Psoas muscle (tissue), 8 donors: ENCODE data around the gene NLGN1. TPM values are rescaled to one million over a fixed set of nuclear protein-coding genes. Genes with fewer than 3 reads are reported as not detected.

Experiments used
- ATAC-seq, 4 donors: fragments of 200-7000 bp; cut with Tn5 transposase; one replicate each; pipeline ENCODE4 v1.9.1; 2020; ENCODE audit warnings: moderate library complexity in 3 of 4, mild to moderate bottlenecking in 2 of 4
- DNase-seq, 2 donors: peaks; one replicate each; pipeline ENCODE4 v3.0.0-alpha.2; 2020
- H3K27ac ChIP-seq: fragments of 200-600 bp; one replicate; pipeline ENCODE4 v1.8.0; 2022
- H3K27me3 ChIP-seq, 3 donors: fragments of 200-600 bp in 1 of 3; one replicate each; pipeline versions ENCODE4 v1.6.1 to v1.8.0; 2013 to 2022; ENCODE audit warnings: low read length in 2 of 3, mild to moderate bottlenecking in 2 of 3, moderate library complexity in 1 of 3; ENCODE audit not compliant: insufficient read depth in 3 of 3
- H3K36me3 ChIP-seq, 2 donors: fragments of 200-600 bp in 1 of 2; one replicate each; pipeline versions ENCODE4 v1.6.1 to v1.8.0; 2013 to 2022; ENCODE audit warnings: low read depth in 1 of 2, mild to moderate bottlenecking in 1 of 2, moderate library complexity in 1 of 2; ENCODE audit not compliant: insufficient read depth in 1 of 2
- H3K4me1 ChIP-seq: fragments of 200-600 bp; one replicate; pipeline ENCODE4 v1.8.0; 2022
- H3K4me3 ChIP-seq: fragments of 200-600 bp; one replicate; pipeline ENCODE4 v1.8.0; 2022; ENCODE audit warnings: mild to moderate bottlenecking
- H3K9me3 ChIP-seq: fragments of 200-600 bp; one replicate; pipeline ENCODE4 v1.8.0; 2022
- WGBS, 3 donors: extraction: QIAGEN DNeasy Blood & Tissue Kit; methylation state at CpG; one replicate each; pipeline versions ENCODE4 v1.1.6 to v1.1.7; 2013; 5-methylcytosine and 5-hydroxymethylcytosine counted together
- intact Hi-C, 2 donors: fragments of 100-400 bp; cut with DNase I; formaldehyde crosslinking; loops; one replicate each; pipeline versions ENCODE4 v1.11.0 to v1.14.2; 2022
- polyA plus RNA-seq, 3 donors: library from polyadenylated mRNA; stranded (reverse); fragments of 200-250 nt; gene quantifications; one replicate each; pipeline ENCODE4 v1.2.3, GENCODE V29; 2013
- total RNA-seq, 4 donors: library from RNA; stranded (reverse); fragmentation: NEBNext Ultra II Directional in 2 of 4; extraction: Animal tissue kit (Norgen Biotek cat#: 25700) in 2 of 4; gene quantifications; one replicate each; pipeline versions ENCODE4 v1.2.1 to v1.2.4, GENCODE V29; 2021 to 2023
- TF ChIP-seq, protein P1 (sequence below): fragments of 200-600 bp; IDR thresholded peaks from one replicate; pipeline ENCODE4 v1.8.0; 2022; ENCODE audit warnings: antibody characterized with exemption
- donor health status: healthy with polysubstance abuse.
- donor health status: DM: no; HTN: no; CAD: no; lungs with moderate emphysema.
- donor health status: Bipolar disorder and iron deficiency.
- donor health status: healthy.
- donor health status: DM: yes; HTN: yes; CAD: no.
- donor health status: DM: no; HTN: no; CAD: no.
- donor health status: DM: no; HTN: no; CAD: no.
- donor health status: DM: yes; HTN: yes; CAD: no.

NLGN1 gene
- total and polyA plus RNA-seq, 7 donors = 0.04 to 1.0 (median 0.54) TPM

DNA sequence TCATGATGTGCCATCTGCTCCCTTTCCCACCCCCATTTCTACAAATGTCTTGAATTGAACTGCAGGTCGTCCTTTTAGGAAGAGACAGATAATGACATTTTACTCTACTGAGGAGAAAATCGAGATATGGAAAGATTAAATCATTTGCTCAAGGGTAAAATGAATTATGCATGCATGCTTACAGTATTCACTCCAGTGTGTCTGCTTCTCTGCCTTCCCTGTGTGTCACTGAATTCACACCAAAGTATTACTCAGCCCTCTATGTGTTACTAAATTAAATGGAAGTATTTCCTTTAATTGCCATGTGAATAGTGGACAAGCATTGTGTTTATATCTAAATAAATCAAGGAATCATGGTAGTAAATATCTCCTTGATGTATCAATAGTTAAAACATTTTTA lies 449.0 kb downstream of the NLGN1 start:
- no peaks in the 10 kb centered on the region for H3K9me3 ChIP-seq
- ATAC-seq (no peak), DNase-seq (no peak)
- H3K27me3 ChIP-seq = no peaks in the 10 kb centered on the region
- intact Hi-C loops = no loop called here
- no peaks in the 10 kb centered on the region for H3K4me1 ChIP-seq
- no peaks in the 10 kb centered on the region for H3K36me3 ChIP-seq
- no peak overlapping the region for H3K4me3 ChIP-seq
- no peak overlapping the region for H3K27ac ChIP-seq
- WGBS, 3 donors = 30 to 58% (median 45%) methylated on average over 2 of the region's 2 CpGs
- TF ChIP-seq, protein P1, sequence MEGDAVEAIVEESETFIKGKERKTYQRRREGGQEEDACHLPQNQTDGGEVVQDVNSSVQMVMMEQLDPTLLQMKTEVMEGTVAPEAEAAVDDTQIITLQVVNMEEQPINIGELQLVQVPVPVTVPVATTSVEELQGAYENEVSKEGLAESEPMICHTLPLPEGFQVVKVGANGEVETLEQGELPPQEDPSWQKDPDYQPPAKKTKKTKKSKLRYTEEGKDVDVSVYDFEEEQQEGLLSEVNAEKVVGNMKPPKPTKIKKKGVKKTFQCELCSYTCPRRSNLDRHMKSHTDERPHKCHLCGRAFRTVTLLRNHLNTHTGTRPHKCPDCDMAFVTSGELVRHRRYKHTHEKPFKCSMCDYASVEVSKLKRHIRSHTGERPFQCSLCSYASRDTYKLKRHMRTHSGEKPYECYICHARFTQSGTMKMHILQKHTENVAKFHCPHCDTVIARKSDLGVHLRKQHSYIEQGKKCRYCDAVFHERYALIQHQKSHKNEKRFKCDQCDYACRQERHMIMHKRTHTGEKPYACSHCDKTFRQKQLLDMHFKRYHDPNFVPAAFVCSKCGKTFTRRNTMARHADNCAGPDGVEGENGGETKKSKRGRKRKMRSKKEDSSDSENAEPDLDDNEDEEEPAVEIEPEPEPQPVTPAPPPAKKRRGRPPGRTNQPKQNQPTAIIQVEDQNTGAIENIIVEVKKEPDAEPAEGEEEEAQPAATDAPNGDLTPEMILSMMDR = no peak

DNA sequence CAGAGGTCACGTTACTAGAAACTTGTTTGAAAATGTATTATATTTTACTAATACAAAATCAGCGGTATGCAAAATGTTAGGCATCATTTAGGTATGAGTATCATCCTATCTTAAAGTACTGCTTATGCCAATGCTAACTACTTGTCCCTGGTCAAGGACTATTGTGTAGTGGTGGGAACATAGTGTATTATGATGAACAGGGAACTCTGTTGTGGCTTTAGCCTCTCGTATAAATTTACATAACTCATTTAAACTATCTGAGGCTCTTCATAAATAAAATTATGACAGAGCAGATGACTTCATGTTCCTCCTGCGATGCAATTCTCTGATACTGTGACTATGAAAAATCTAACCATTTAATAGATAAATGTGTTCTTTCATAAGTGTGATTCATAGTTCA lies 451.9 kb downstream of the NLGN1 start:
- H3K4me3 ChIP-seq = no peak overlapping the region
- no peaks in the 10 kb centered on the region for H3K36me3 ChIP-seq
- WGBS, 3 donors = 65 to 75% (median 67%) methylated on average over 4 of the region's 4 CpGs
- no peak overlapping the region for H3K27ac ChIP-seq
- H3K27me3 ChIP-seq = peaks cover 0 to 2% (median 0%) of the 10 kb centered on the region in 3 donors
- no peaks in the 10 kb centered on the region for H3K4me1 ChIP-seq
- TF ChIP-seq, protein P1 = no peak
- no peak for DNase-seq
- ATAC-seq = no peak
- H3K9me3 ChIP-seq = no peaks in the 10 kb centered on the region
- intact Hi-C loops = no loop called here

DNA sequence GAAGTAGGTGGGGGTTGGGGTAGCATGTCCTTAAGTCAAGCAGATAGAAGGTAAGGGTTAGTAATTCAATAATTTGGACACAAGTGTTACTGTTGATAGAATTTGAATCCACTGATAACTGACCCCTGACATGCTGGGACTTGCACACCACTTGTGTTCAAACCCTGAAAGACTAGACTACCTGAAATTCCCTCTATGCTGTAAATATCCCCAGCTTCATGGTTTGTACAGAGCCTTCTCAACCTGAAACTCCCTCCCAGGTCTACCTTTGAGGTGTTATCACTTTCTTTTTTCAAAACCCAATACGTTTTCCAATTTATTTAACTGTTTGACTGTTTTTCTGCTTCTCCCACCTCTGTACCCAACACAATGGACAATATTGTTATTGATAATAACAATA lies 459.6 kb downstream of the NLGN1 start:
- Histone ChIP-seq H3K4me3 (no peak overlapping the region), H3K4me1 (no peaks in the 10 kb centered on the region), H3K27me3 (peaks cover 0 to 2% (median 0%) of the 10 kb centered on the region in 3 donors), H3K9me3 (no peaks in the 10 kb centered on the region), H3K27ac (no peak overlapping the region), H3K36me3 (no peaks in the 10 kb centered on the region)
- intact Hi-C loops = no loop called here
- WGBS, 3 donors = 64 to 70% (median 67%) methylated on average over 1 of the region's 1 CpG
- ATAC-seq (no peak), DNase-seq (no peak)
- TF ChIP-seq, protein P1 = no peak

DNA sequence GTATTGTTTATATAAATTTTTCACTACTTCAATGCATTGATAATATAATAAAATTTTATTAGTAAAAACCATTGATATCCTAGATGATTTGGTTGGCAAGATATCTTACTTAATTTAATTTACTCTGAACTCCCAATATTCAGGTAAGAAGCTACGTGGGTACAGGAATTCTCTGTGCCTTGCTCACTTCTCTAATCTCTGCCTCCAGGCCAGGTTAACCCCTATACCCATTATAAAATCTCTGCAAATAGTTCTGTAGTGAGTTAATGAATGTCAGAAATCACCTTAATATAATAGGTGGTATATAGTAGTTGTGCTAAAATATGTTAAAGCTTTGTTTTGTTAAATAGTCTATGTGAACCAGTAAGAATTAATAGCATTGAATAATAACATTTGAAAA lies 465.2 kb downstream of the NLGN1 start:
- TF ChIP-seq, protein P1 = no peak
- H3K4me1 ChIP-seq = no peaks in the 10 kb centered on the region
- ATAC-seq = no peak
- intact Hi-C loops = no loop called here
- WGBS, 3 donors = 90 to 96% (median 95%) methylated on average over 1 of the region's 1 CpG
- H3K27me3 ChIP-seq = no peaks in the 10 kb centered on the region
- no peak overlapping the region for H3K4me3 ChIP-seq
- no peaks in the 10 kb centered on the region for H3K9me3 ChIP-seq
- no peak for DNase-seq
- no peaks in the 10 kb centered on the region for H3K36me3 ChIP-seq
- no peak overlapping the region for H3K27ac ChIP-seq

DNA sequence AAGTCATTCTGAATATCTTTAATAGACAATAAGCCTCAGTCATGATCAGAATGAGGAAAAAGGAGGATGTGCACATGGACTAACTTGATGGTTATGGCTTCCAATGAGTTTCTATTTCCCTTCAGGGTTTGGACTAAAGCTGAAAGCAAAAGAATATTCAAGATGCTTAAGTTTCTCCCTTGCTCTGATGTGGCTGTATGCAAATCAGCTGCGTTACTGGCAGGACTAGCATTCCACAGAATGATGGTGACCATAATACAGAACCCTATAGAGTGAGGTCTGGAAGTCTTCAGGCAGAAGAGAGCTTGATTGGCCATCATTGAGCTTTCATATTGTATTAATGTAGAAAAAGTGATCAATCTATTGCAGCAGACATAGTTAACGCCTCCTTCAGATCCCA lies 466.0 kb downstream of the NLGN1 start:
- Histone ChIP-seq H3K4me1 (no peaks in the 10 kb centered on the region), H3K27ac (no peak overlapping the region), H3K9me3 (no peaks in the 10 kb centered on the region), H3K36me3 (no peaks in the 10 kb centered on the region), H3K4me3 (no peak overlapping the region), H3K27me3 (no peaks in the 10 kb centered on the region)
- TF ChIP-seq, protein P1 = no peak
- ATAC-seq = no peak
- 85 to 91% (median 88%) methylated on average over 2 of the region's 2 CpGs for WGBS, 3 donors
- no peak for DNase-seq
- intact Hi-C loops = no loop called here
